Measurements from ENCODE around the gene EVC.

The EVC gene

DNA sequence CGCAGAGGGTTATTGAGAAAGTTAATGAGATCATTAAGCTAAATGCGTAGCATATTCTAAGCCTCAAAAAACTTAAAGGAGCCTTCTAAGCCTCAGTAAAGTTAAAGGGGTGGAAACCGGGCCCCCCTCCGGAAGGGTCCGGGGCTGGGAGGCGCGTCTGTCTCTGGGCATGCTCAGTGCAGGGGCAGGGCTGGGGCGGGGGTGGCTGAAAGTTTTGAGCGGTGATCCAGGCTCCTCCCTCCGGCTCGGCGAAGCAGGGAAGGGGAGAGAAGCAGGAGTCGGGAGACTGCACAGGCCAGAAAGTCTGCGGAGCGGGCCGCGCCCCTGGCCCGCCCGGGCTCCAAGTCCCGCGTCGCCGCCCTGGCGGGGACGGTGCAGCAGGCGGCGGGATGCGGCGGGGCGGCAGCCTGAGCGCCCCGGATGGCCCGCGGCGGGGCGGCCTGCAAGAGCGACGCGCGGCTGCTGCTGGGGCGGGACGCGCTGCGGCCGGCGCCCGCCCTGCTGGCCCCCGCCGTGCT lies at the start of gene EVC:
TSS of gene EVC (plus strand) at position 241 of the 518 bp plus-strand sequence. CDS start at position 421, 180 bp downstream.
- peak; percentile 16 for DNase-seq

DNA sequence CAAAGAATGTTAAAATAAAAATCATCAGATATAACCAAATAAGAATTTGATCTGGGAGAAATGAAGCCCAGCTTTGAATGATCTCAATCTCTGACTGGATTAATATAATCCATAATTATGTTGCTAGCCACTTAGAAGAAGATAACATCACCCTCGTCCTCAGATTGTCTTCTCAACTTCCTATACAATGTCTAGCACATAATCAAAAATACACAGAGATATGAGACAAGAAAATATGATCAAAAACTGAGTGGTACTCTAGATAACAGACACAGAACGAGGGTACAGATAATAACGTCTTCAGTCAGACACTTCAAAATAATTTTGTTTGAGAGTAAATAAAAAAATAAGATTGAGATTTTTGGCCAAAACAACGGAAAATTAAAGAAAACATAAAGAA lies 49.8 kb upstream of the EVC start:
- no peak for DNase-seq

DNA sequence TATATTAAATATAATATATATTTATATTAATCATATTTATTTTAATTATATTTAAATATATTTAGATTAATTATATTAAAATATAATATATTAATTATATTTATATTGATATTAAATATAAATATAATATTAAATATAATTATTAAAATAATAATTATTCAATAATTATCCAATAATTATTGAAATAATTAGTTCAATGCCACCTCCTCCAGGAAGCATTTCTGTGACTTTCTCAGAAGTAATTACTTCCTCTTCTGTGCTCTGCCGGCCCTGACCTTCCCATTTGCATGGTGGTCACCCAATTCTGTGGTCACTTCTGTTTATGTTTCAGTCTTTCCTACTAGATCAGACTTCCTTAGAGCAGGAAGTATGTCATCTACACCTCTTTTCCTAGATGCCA lies 48.4 kb upstream of the EVC start:
- no peak for DNase-seq

DNA sequence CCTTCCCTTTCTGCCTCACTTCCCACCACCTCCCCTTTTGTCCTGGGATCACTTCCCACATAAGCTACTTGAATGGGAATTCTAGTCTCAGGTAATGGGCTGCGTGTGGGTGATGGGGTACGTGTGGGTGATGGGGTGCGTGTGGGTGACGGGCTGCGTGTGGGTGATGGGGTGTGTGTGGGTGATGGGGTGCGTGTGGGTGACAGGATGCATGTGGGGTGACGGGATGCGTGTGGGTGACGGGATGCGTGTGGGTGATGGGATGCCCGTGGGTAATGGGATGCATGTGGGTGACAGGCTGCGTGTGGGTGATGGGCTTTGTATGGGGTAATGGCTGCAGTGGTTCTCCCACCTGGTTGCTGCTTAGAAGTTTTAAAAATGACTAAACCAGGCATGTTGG lies 46.2 kb upstream of the EVC start:
- DNase-seq = no peak

DNA sequence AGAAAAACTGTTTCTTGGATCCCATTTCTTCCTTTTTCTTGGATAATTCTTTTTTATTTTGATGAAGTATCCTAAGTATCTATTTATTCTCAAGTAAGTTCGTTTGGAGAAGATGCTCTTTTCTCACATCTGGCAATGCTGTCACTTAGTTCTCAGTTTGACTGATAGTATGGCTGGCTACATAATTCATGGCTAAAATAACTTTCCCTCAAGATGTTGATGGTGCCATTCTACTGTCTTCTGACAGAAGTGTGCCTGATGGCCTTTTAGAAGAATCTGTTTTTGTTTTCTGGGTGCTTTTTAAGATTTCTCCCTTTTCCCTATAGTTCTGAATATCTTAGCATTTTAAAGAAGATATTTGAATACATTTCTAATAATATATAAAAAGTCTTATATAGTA lies 44.3 kb upstream of the EVC start:
- DNase-seq = no peak

DNA sequence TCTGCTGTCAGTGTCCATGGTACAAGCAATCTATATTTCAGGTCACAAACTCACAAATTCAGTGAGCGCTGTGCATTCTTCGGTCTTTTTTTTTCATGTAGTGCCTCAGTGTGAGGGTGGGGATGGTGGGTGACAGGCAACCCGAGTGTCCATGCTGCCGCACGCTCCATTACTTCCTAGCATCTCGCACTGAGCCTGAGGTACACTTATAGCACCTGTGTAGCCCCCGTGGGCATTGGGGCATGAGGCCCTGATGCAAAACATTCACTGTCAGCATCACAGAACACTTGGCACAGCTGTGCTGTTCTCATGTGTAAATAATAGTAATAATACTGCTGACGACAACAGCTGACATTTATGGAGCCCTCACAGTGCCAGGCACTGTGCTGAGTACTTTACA lies 34.2 kb upstream of the EVC start:
- no peak for DNase-seq

DNA sequence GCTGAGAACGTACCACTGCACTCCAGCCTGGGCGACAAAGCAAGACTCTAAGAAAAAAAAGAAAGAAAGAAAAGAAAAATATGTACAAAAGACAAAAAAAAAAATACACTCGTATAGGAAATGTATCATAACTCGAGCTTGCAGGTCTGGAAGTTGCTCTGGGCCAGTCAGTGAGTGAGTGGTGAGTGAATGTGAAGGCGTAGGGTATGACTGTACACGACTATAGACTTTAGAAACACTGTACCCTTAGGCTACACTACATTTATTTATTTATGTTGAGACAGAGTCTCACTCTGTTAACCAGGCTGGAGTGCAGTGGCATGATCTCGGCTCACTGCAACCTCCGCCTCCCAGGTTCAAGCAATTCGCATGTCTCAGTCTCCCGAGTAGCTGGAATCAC lies 32.0 kb upstream of the EVC start:
- DNase-seq = no peak

DNA sequence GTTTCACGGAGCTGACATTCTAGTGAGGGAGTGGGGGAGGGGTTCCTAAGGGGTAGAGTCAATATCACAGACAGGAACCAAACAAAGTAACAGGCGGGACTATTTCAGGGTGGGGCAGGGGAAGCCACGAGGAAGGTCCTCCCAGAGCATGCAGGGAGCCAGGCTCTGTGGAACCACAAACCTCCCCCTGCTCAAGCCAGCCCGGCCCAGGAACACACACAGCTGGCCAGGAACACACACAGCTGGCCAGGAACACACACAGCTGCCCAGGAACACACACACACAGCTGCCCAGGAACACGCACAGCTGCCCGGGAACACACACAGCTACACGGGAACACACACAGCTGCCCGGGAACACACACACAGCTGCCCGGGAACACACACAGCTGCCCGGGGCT lies 27.4 kb upstream of the EVC start:
- DNase-seq = no peak

DNA sequence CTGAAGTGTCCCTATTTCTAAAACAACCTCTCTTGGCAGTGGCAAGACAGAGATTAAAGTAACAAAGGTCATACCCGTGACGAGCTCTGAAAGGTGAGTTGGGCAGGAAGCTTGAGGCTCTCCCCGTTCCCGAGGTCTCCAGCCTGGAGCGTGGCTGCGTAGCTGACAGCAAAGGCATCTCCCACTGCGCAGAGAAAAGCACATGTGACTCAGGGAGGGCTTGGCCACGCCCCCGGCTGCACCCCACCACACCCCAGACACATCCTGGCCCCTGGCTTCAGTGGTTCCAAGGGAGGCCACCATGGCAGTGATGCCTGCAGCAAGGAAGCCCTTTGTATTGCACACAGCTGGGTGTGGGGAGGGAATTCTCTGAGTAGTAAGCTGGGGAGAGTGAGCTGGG lies 25.7 kb upstream of the EVC start:
- no peak for DNase-seq

DNA sequence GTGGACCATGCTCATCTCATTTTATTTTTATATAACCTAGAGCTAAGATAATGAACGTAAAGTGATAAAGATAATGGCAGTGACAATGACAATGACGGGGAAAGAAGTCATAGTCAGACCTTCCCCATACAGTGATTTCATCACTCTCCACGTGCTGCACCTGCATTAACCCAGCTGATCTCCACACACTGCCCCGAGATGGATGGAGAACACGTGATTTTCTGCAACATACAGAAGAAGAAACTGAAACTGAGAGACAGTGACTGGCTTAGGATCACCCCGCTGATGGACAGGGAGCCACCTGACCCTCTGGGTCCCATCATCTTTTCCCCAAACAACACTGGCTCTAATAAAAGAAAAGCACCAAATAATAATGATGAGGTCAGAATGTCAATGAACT lies 24.7 kb upstream of the EVC start:
- DNase-seq = no peak

DNA sequence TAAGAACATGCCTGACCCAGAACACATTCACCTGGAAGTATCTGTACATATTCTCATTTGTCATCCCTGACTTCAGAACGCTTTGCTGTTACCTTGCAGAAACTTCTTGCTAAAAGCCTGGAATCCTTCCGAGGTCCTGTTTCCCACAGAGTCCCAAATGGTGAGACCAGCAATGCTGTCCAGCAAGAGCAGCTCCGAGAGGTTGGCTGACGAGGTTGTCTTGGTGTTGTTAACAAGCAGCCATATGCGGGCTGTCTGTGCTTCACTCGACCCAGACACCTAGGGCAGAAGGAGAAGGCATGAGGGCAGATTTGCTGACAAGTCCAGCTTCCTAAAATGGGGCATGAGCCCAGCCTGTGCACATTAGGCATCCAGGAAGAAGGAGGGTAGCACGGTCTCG lies 21.9 kb upstream of the EVC start:
- DNase-seq = no peak

DNA sequence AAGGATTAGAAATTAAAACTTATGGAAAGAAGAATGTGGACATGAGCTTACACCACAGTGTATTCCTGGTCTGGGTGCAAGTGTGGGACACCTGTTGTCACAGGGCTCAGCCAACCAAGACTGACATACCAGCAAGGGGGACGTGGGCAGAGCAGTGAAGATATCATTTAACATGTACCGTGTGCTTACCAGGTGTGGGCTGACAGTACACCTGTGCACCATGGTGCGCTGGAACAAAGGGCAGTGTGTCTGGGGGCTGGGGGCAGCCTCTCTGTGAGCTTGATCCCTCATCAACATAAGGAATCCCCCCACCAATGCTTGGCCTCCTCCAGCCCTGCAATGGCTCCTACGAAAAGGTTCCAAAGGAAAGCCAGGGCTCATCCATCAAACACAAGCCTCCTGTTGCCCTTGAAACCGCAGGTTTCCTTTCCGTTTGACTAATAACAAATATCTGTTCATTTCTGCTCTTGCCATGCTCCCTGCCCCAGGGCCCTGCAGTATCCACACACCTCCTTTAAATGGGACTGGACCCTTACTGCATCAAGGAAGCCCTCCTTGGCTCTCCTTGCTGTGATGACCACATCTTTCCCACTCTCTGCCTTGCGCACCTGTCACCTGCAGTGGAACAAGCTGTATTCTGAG lies 19.4 kb upstream of the EVC start:
- DNase-seq = no peak

DNA sequence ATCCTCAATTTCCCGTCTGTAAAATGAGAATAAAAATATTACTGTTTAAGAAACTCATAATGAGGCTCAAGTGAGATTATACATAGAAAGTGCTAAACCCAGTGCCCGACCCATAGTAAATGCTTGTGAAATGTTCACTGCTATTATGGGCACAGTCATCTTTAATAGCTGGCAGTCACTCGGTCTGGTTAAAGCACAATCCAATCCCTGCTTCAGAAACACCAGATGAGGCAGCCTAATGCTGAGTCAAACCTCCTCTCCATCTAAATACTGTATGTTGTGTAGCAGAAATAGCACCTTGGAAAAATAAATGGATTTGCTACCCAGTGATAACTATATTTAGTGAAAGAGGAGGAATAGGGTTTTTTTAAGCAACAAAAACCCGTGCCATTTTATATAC lies 17.1 kb upstream of the EVC start:
- DNase-seq = no peak

DNA sequence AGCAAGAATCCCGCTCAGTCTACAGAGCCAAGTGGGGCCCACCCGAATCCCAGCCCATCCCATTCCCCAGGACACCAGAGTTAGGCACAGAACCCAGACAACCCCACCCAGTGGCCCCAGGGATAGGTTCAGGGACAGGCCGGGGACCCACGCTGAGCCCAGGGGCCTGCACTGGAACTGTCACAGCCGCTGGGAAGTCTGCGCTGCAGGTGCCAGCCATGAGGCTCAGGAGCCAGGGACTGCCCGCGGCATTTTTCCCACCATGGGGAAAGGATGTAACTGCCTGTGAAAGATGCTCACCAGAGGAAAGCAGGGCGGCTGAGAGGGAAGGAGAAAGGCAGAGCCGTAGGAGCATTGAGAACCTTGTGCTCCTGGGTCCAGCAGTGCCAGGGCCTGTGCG lies 14.7 kb upstream of the EVC start:
- no peak for DNase-seq

DNA sequence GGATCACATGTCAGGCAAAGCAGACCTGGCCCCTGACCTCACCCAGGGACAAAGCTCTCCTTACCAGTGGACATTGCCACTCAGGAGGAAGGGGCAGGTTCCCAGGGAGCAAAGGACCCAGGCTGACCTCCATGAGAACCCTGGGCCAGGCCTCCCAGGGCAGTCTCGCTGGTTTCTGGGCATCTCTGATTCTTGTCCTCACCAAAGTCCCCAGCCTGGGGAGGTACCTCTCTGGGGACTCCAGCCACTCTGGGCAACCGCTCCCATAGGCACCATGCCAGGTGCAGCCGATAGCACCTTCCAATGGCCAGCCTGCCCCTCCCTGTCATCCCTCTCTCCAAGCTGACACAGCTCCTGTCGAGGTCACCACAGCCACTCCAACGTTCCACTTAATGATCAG lies 10.5 kb upstream of the EVC start:
- DNase-seq = no peak

DNA sequence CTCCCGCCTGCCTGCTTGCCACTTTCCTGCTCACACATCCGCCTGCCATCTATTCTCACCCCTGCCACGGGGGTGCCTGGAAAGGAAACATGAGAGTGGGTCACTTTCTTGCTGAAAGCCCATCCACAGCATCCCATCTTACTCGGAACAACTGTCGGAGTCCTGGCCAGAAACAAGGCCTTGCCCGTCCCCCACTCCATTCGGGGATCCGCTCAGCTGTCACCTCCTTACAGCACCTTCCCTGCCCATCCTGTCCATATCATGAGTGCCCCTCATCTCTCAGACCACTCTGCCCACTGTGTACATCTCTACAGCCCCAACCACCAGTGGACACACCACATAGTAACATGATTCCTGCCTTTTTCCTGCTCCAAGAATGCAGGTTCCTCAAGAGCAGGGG lies 9.0 kb upstream of the EVC start:
- no peak for DNase-seq

DNA sequence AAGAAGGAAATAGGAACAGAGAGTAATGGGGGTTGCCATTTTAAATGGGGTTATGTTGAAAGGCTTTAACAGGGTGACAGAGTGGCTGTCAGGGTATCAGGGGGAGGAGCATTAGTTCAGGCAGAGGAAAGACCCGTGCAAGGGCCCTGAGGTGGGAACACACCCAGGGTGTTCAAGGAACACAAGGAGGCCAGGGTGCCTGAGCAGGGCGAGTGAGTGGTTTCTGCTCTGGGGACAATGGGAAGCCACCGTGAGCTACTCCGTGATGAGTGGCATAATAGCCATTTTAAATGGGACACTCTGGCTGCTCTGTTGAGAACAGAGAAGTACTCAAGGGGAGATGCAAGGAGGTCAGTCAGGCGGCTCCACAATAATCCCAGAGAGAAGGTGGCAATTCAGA lies 7.2 kb upstream of the EVC start:
- no peak for DNase-seq

DNA sequence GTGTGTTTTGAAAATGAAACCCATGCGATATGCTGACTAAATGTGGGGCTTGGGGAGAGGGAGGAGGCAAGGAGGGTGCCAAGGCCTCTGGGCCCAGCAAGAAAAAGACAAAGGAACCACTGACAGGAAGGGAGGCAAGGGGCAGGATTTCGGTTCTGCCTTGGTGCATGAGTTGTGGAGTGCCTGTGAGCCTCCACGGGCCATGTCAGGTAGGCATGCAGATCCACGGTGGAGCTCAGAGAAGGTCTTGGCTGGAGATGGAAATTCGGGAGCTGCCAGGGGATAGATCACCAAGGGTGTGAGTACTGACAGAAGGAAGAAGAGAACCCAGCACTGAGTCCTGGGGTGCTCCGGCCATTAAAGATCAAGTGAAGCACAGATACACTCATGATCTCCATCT lies 6.7 kb upstream of the EVC start:
- no peak for DNase-seq

DNA sequence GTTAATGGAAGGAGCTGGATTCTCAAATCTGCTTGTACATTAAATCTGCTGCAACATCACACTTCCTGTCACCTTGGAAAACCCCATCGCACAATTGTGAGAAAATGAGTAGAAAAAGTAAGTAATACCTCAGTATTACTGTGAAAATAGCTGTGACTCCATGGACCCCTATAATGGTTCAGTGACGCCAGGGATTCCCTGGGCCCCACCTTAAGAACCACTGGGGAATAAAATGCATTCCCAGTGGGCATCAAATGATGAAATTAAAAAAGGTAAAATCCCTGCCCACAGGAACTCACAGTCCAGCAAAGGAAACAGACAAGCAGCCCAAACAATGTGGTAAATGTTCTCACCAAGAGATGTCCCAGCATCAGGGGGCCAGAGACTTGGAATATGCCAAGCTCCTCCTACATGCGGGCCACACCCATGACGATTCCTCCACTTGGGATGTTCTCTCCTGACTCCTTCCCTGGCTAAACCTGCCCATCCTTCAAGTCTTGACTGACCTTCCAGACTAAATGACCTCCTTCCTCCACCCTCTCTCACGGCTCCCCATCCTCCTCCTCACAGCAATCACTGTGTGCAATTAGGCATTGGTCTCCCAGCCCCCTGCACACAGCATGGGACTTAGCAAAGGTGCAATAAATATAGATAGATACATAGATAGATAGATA lies 5.2 kb upstream of the EVC start:
- DNase-seq = no peak

DNA sequence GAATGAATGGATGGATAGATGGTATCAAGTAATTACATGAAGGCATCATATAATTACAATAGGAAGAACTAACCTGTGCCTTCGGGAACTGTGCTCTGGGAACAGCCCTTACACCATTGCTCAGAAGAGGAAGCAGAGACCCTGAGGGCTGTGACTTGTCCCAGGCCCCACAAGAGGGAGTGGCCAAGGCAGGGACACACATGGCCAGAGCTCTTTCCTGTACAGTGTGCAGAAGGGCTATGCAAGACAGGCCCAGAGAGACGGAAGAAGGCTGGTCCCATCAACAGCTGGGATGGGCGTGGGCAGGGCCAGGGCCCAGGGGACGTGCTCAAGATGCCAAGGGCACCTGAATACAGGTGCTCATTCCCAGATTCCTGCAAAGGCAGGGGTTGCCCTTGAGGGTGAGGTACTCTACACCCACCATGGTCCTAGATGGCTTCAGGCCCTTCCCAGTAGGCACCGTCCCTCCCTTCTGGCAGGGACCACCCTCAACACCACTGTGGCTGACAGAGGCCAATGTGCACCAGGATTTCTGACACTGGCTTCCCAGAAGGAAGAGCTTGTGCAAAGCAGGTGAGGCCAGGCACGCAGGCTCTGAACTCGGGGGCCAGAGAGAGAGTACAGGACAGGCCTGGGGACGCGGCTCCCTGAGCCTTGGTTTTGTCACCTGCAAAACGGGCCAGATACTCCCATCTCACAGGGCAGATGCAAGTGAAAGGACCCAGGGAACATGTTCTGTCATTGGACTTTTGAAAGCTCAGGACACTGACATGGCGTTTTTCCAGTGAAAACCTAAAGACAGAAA lies 4.3 kb upstream of the EVC start:
- no peak for DNase-seq

DNA sequence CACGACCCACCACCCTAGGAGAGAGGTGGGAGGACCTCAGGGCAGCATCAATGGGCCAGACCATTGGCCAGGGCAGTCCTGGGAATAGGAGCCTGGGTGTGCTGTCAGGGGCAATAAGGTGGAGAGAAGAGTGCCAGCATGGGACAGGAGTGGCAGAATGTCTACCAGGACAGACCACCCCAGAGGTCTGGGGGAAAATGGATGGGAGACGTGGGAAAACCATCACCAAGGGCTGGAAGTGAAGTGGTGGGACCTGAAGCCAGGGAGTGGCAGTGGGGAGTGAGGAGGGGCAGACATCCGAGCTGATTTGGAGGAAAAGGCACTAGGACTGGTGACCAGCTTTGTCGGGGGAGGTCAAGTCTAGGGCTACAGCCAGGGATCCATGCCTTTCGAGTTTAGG lies 3.6 kb upstream of the EVC start:
- DNase-seq = no peak

DNA sequence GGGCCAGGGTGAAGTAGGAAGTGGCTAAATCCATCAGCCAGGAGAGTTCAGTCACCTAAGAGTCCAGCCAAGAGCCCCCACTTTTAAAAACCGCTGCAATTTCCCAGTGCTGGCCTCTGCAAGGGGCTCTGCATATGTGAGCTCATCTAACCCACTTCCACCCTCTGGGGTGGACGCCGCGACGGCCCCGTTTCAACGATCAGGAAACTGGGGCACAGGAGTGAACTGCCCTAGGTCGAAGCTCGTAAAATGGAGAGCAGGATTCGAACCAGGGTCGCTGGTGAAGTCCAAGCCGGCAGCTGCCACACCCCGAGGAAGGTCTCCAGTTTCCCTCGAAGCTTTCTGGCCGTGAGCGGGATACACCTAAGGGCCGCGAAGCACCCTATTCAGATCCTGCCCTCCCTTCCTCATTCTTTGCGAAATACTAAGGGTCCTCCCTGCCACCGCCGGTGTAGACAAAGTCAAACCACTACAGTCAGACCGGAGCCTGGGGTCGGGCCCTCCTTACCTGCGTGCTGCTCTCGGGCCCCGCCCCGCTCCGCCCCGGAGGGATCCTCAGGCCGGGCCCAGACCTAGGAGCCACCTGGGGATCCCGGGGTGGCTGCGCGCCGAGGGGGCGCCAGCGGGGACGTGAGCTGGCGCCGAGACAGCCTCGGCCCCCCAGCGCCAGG lies 3.1 kb upstream of the EVC start:
- DNase-seq = no peak

DNA sequence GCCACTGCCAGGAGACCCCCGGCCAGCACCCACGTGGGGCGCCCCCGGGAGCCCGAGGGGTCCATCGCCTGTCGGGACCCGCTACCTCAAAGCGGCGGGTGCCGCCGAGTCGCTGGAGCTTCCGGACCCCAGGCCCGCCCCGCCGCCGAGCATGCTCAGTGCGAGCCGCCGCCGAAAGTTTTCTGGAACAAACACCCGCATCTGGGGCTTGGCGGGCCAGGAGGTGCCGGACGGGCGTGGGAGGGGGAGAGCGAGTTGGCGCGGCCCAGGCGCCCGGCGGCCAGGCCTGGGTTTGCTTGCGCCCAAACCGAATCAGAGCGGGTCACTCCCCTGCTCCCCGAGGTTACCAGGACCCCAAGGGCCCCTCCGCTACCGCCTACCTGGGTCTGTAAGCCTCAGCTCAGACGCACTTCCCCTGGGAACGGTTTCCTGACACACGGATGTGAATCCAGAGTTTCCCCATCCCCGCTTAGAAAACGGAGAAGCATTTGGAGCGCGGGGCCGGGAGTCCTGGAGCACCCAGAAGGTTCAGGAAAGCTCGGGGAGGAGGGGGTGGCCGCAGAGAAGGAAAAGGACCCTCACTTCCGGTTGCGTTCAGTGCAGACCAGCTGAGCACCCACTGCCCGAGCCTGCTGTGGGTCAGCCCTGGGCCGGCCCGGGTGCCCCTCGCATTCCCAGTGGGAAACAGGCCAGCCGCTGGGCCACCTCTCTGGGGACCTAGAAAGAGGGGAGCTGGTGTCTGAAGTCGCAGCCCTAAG lies 2.4 kb upstream of the EVC start, which contains the start of gene EVC2:
TSS of gene EVC2 (minus strand) at position 111 of the 758 bp plus-strand sequence. CDS start at position 65, 46 bp downstream.
- peak; percentile 12 for DNase-seq

Data from stimulated activated CD4-positive, alpha-beta T cell treated with anti-CD3 and anti-CD28 coated beads, Interleukin-1b, Interleukin-23, amount 100 ng/mL, for 48 hours (primary cell).